Muscle of leg (tissue), 11 donors: ENCODE measurements around the gene PKHD1. TPM values are rescaled to one million over a fixed set of nuclear protein-coding genes. Genes with fewer than 3 reads are reported as not detected.

Experiments used
- DNase-seq: peaks from one replicate; pipeline ENCODE4 v3.0.0; 2013
- H3K27ac ChIP-seq: one replicate; pipeline ENCODE4 v1.5.1; 2013; ENCODE audit warnings: mild to moderate bottlenecking, low read length, control low read depth
- H3K27me3 ChIP-seq: one replicate; pipeline ENCODE4 v1.6.1; 2013; ENCODE audit warnings: low read length; ENCODE audit not compliant: control insufficient read depth, insufficient read depth
- H3K36me3 ChIP-seq: one replicate; pipeline ENCODE4 v1.6.1; 2013; ENCODE audit warnings: low read length; ENCODE audit not compliant: control insufficient read depth, insufficient read depth
- H3K4me1 ChIP-seq: one replicate; pipeline ENCODE4 v1.6.1; 2013; ENCODE audit warnings: low read length; ENCODE audit not compliant: control insufficient read depth, insufficient read depth
- H3K4me3 ChIP-seq: one replicate; pipeline ENCODE4 v1.5.1; 2013; ENCODE audit warnings: low read length, control low read depth
- H3K9me3 ChIP-seq: replicated peaks from 2 replicates; pipeline ENCODE4 v1.6.1; 2013; ENCODE audit warnings: low read depth, low read length; ENCODE audit not compliant: control insufficient read depth
- WGBS: methylation state at CpG from one replicate; pipeline ENCODE4 v1.1.5; 2013; ENCODE audit warnings: missing lambda C conversion rate; ENCODE audit not compliant: insufficient coverage; 5-methylcytosine and 5-hydroxymethylcytosine counted together
- polyA plus RNA-seq, 8 donors: library from polyadenylated mRNA; unstranded; fragments of 120-200 nt; gene quantifications; one replicate each; pipeline versions ENCODE4 v1.2.1 to v1.2.3, GENCODE V29; 2013; ENCODE audit warnings: inconsistent platforms in 1 of 8, low replicate concordance in 1 of 8; ENCODE audit not compliant: insufficient read length in 8 of 8, insufficient read depth in 1 of 8
- total RNA-seq: library from RNA; stranded (reverse); fragments of 120-200 nt; gene quantifications from one replicate; pipeline ENCODE4 v1.2.4, GENCODE V29; 2013

The PKHD1 gene
- total and polyA plus RNA-seq, 9 donors, result 2.5 to 11.1 (median 3.6) TPM

DNA sequence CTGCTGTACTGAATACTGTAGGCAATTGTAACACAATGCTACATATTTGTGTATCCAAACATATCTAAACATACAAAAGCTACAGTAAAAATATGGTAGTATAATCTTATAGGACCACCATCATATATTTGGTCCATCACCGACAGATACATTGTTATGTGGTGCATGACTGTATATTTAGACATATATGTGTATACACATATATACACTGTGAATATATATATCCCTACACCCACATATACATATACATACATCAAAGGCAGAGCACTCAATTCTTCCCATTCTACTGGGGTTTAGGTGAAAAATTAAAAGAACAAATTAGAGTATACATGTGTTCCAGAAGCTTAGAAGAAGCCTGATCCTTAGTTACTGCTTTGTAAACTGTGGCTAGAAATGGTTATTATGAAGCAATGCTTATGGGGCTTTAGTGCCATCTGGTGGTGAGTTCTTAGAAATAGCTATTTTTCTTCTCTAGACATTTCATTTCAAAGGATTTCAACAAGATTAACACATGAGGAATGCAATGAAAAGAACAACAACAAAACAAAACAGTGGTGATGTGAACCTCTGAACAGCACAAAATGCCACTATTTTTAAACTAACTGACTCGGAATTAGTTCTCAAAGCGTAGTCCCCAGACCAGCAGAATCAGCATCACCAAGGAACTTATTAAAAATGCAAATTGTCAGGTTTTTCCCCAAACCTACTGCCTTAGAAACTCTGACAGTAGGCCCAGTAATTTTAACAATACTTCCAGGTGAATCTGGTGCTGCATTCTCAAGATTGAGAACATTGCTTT is 38.0 kb downstream of the PKHD1 start:
- no peak overlapping the region for H3K27ac ChIP-seq
- peak; percentile 58 for DNase-seq
- no peak overlapping the region for H3K4me3 ChIP-seq
- 21% methylated on average over 2 of the region's 3 CpGs for WGBS
- no peaks in the 10 kb centered on the region for H3K27me3 ChIP-seq
- H3K4me1 ChIP-seq, result peaks cover 14% of the 10 kb centered on the region
- no peaks in the 10 kb centered on the region for H3K9me3 ChIP-seq
- H3K36me3 ChIP-seq, result peaks cover 2% of the 10 kb centered on the region

DNA sequence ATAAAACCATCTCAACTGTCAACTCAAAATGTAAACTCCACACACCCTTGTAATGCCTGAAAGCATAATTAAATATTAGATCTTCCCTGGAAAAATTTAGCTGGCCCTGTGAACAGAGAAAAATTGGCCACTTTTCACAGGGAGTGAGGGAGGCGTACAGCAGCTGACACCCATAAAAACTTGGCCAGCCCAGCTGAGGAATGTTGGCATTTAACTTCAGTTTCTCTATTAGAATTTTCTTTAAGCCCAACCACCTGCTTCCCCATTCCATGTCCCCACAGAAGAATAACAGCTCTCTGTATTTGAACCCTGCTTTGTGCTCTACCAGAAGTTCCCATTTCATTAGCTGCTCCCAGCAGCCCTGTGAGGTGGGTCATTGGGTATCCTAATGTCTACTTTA is 41.0 kb downstream of the PKHD1 start:
- WGBS, result no CpG with 5 or more reads among the region's 1 CpG
- H3K27ac ChIP-seq, result no peak overlapping the region
- no peak overlapping the region for H3K4me3 ChIP-seq

DNA sequence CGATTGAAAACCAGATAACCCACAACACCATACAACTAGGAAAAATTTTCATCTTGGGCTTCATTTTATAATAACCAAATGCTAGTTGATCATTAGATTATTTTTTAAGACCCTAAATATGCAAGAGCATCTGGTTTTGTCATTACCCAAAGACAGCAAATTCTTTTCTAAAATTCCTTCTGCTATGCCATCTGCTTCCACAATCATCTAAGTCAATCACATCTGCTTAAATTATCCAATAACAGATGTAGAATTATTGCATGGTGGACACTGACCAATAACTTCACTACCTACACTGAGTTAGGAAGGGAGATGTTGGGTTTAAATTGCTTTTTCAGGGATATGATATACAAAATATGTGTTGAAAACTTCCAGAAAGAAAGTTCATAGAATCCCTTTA is 41.9 kb downstream of the PKHD1 start:
- peak; percentile 78 for DNase-seq
- Histone ChIP-seq H3K4me3 (no peak overlapping the region), H3K27me3 (no peaks in the 10 kb centered on the region), H3K9me3 (no peaks in the 10 kb centered on the region), H3K36me3 (peaks cover 2% of the 10 kb centered on the region), H3K27ac (no peak overlapping the region), H3K4me1 (peaks cover 14% of the 10 kb centered on the region)
- no CpG with 5 or more reads among the region's 1 CpG for WGBS

More for the DNA sequence above, 41.0 kb downstream of the PKHD1 start:
- peaks cover 2% of the 10 kb centered on the region for H3K36me3 ChIP-seq
- DNase-seq, result peak; percentile 85
- H3K4me1 ChIP-seq, result peaks cover 14% of the 10 kb centered on the region
- H3K9me3 ChIP-seq, result no peaks in the 10 kb centered on the region
- no peaks in the 10 kb centered on the region for H3K27me3 ChIP-seq

DNA sequence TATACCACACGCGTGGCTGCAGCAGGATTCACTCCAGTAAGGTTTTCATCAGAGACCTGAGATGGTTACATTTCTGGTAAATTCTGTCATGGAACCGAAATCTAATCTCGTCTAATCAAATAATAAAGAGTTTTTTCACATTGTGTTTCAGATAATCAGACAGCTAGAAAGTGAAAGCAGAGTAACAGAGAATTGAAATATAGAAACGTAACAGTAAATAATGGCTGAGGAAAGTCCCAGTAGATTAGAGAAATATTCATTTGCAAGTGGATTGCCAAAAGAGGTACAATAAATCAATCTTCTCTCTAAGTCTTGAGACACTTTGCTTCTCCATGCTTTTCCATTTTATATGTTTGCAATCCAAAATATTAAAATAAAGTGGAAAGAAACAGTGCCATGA is 42.4 kb downstream of the PKHD1 start:
- peak; percentile 21 for DNase-seq
- Histone ChIP-seq H3K4me3 (no peak overlapping the region), H3K4me1 (peaks cover 14% of the 10 kb centered on the region), H3K36me3 (peaks cover 2% of the 10 kb centered on the region), H3K9me3 (no peaks in the 10 kb centered on the region), H3K27me3 (no peaks in the 10 kb centered on the region), H3K27ac (peak overlapping the region; percentile 32)
- WGBS, result no CpG with 5 or more reads among the region's 5 CpGs

DNA sequence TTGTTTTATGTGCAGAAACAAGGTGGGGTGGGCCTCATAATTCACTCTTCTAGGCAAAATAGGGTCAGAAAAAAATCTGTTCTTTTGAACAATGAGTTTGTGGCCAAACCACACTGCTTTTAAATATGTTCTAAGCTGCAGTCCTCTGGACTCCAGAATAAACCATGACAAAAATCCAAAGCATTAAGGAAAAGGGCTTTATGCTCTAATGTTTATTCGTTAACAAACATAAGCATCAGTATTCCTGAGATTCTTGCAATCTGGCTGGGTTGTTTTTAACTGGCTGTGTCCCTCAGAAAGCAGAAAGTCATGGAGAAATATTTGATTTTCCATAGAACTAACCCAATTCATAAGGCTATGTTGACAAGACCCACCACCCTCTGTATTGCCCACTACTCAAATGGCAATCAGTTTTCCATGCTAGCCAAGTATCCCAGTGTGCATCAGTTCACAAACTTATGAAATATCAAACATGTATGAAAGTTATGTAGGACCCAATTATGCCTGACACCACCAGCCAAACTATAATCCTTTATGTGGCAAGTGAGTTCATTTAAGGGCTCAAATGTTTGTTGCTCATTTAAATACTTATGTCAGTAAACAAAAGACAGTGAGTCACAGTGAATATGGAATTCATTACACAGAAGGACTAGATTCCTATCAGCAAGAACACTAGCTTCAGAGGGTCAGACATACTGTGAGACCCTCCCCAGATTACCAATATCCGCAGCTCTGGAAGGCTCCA is 45.1 kb downstream of the PKHD1 start:
- 100% methylated on average over 1 of the region's 2 CpGs for WGBS
- peaks cover 14% of the 10 kb centered on the region for H3K4me1 ChIP-seq
- no peaks in the 10 kb centered on the region for H3K27me3 ChIP-seq
- no peak overlapping the region for H3K4me3 ChIP-seq
- peaks cover 2% of the 10 kb centered on the region for H3K36me3 ChIP-seq
- no peak overlapping the region for H3K27ac ChIP-seq
- no peaks in the 10 kb centered on the region for H3K9me3 ChIP-seq
- DNase-seq, result no peak

DNA sequence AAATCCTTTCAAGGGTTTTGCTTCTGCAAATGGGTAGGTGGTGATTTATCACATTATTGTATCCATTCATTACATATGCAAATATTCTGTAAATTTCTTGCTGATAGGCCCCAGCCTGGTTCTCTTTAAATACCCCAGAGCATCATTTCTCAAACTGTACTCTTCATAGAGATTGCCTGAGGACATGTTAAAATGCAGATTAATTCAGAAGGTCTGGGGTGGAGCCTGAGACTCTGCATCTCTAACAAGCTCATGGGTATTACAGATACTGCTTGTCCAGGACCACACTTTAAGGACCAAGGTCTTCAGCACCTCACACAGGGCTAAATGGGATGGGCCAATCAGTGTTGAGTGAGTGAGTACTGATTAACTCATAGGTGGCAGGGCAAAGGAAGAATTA is 46.3 kb downstream of the PKHD1 start:
- peaks cover 2% of the 10 kb centered on the region for H3K36me3 ChIP-seq
- H3K9me3 ChIP-seq, result no peaks in the 10 kb centered on the region
- peaks cover 5% of the 10 kb centered on the region for H3K4me1 ChIP-seq
- H3K4me3 ChIP-seq, result no peak overlapping the region
- DNase-seq, result no peak
- no peak overlapping the region for H3K27ac ChIP-seq
- H3K27me3 ChIP-seq, result no peaks in the 10 kb centered on the region

DNA sequence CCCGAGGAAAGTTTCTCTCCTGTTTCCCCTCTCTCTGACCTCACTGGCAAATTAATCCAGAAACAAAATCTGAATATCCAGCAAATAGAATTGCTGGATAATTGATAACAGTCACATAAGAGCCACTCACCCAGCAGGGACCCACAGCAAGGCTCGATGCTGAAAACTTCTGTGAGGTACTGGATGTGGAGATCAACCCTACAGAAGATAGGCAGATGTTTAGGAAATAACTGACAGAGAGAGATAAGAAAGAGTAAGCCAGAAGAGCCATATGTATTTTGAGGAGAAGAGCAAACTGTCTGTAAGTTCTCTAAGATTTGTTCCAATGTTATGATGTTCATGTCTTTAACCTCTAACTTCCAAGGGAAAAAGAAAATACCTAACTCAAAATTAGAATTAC is 59.7 kb downstream of the PKHD1 start:
- DNase-seq, result no peak
- Histone ChIP-seq H3K9me3 (no peaks in the 10 kb centered on the region), H3K4me1 (no peaks in the 10 kb centered on the region), H3K27me3 (no peaks in the 10 kb centered on the region), H3K27ac (no peak overlapping the region), H3K4me3 (no peak overlapping the region), H3K36me3 (no peaks in the 10 kb centered on the region)
- WGBS, result 64% methylated on average over 2 of the region's 2 CpGs

DNA sequence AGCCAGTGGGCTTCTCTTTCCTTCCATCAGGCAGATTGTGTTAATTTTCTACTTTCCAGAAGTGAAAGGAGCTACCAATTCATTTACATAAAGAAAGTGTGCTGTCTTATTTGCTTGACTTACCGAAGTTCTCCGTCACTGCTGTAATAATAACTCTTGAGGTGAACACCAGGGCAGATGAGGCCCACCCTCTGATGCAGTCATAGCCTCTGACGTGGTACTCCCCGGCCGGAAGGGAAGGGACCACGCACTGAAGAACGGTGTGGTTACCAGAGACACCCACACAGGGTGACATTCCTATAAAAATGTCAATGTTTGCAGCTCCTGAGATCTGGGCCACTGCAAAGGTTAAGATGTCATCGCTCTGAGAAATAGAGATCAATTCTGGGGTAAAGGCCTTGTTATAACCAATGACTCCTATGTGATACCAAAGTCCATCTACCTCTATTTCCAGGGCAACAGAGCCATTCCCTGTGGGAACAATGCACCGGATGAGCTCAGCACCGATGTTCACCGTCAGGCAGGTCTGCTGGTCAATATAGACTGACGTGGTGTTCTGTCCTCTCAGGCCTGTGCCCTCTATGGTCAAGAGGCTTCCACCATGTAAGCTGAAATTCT is 62.9 kb downstream of the PKHD1 start:
- no peaks in the 10 kb centered on the region for H3K36me3 ChIP-seq
- DNase-seq, result no peak
- WGBS, result 87% methylated on average over 10 of the region's 12 CpGs
- no peaks in the 10 kb centered on the region for H3K4me1 ChIP-seq
- no peaks in the 10 kb centered on the region for H3K27me3 ChIP-seq
- no peak overlapping the region for H3K4me3 ChIP-seq
- no peaks in the 10 kb centered on the region for H3K9me3 ChIP-seq
- H3K27ac ChIP-seq, result no peak overlapping the region

DNA sequence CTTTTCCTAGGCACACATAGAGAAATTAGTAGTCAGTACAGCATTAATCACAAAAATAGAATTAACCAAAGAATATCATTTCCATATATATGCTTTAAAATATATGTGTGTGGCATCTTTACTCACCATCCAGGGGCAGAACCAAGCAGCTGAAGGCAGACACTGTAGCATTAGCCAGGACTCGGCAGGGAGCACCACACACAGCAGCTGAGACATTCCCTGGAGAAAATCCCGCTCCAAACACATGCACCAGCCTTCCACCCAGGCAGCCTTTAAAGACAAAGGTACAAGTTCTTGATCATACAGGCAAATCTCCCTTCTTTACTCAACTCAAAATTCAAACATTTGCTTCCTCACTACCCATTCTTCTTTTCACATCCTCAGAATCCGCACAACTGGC is 64.7 kb downstream of the PKHD1 start:
- no peaks in the 10 kb centered on the region for H3K27me3 ChIP-seq
- H3K4me3 ChIP-seq, result no peak overlapping the region
- no peak overlapping the region for H3K27ac ChIP-seq
- no peaks in the 10 kb centered on the region for H3K36me3 ChIP-seq
- peak; percentile 30 for DNase-seq
- 39% methylated on average over 2 of the region's 3 CpGs for WGBS
- H3K4me1 ChIP-seq, result no peaks in the 10 kb centered on the region
- no peaks in the 10 kb centered on the region for H3K9me3 ChIP-seq

DNA sequence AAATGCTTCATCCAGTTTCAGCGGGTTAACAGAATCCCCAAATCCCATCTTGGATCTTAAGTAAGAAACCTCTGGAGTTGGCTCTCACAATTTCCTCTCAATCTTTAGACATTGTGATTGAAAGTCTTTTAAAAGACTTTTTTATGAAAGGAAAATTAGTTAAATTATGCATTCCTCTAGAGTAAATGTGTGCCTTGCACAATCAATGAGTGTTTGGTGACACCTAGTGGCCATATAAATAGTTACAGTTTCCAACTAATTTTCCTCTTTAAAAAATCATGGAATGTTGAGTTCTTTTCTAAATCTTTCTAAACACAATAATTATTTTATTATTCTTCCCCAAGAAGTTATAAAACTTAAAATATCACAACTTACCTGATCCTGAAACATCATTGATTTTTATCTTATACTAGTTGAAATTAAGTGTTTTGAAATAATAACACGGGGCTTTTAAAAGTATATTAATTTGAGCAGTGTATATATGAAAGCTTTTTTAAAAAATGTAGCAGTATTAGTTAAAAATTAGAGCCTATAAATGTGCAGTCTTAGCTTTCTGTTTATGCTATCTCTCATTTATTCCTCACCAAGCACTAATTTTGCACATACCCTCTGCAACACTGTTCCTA is 66.4 kb downstream of the PKHD1 start:
- no peaks in the 10 kb centered on the region for H3K9me3 ChIP-seq
- no CpG with 5 or more reads among the region's 2 CpGs for WGBS
- H3K4me1 ChIP-seq, result no peaks in the 10 kb centered on the region
- H3K27me3 ChIP-seq, result no peaks in the 10 kb centered on the region
- peak; percentile 27 for DNase-seq
- no peak overlapping the region for H3K27ac ChIP-seq
- no peaks in the 10 kb centered on the region for H3K36me3 ChIP-seq
- H3K4me3 ChIP-seq, result no peak overlapping the region
